Liver (tissue), 9 donors: ENCODE measurements around the gene CRP. TPM values are rescaled to one million over a fixed set of nuclear protein-coding genes. Genes with fewer than 3 reads are reported as not detected.

Source experiments
- DNase-seq: peaks from one replicate; pipeline ENCODE4 v3.0.0-alpha.2; 2017; ENCODE audit warnings: low spot score
- H3K27ac ChIP-seq, 2 donors: one replicate each; pipeline ENCODE4 v1.7.0; 2013; ENCODE audit warnings: inconsistent platforms in 2 of 2, low read length in 2 of 2, control low read depth in 1 of 2, low read depth in 1 of 2, mild to moderate bottlenecking in 1 of 2
- H3K27me3 ChIP-seq, 4 donors: one replicate each; pipeline versions ENCODE4 v1.6.1 to v1.7.0; 2013; ENCODE audit warnings: low read length in 3 of 4, inconsistent platforms in 1 of 4, mild to moderate bottlenecking in 1 of 4, moderate library complexity in 1 of 4; ENCODE audit not compliant: control insufficient read depth in 4 of 4, insufficient read depth in 4 of 4
- H3K36me3 ChIP-seq, 4 donors: one replicate each; pipeline versions ENCODE4 v1.6.1 to v1.7.0; 2013; ENCODE audit warnings: low read length in 3 of 4, mild to moderate bottlenecking in 3 of 4, low read depth in 1 of 4, moderate library complexity in 1 of 4; ENCODE audit not compliant: control insufficient read depth in 4 of 4, insufficient read depth in 3 of 4
- H3K4me1 ChIP-seq, 4 donors: one replicate each; pipeline versions ENCODE4 v1.6.1 to v1.7.0; 2013; ENCODE audit warnings: low read length in 3 of 4, mild to moderate bottlenecking in 3 of 4, moderate library complexity in 1 of 4; ENCODE audit not compliant: control insufficient read depth in 4 of 4, insufficient read depth in 4 of 4
- H3K4me3 ChIP-seq, 3 donors: one replicate each; pipeline versions ENCODE4 v1.6.1 to v1.7.0; 2013; ENCODE audit warnings: low read length in 3 of 3, control low read depth in 1 of 3, low read depth in 1 of 3, mild to moderate bottlenecking in 1 of 3
- H3K9ac ChIP-seq, 2 donors: one replicate each; pipeline ENCODE4 v1.7.0; 2013; ENCODE audit warnings: low read length in 2 of 2, mild to moderate bottlenecking in 2 of 2, moderate library complexity in 2 of 2, control low read depth in 1 of 2, low read depth in 1 of 2
- H3K9me3 ChIP-seq, 4 donors: one replicate each; pipeline versions ENCODE4 v1.6.1 to v1.7.0; 2013; ENCODE audit warnings: low read length in 3 of 4; ENCODE audit not compliant: control insufficient read depth in 4 of 4
- ATF3 ChIP-seq: IDR thresholded peaks from 2 replicates; pipeline ENCODE4 v1.6.1; 2016; ENCODE audit warnings: antibody characterized with exemption
- CTCF ChIP-seq: fragments of 150-350 bp; IDR thresholded peaks from 2 replicates; pipeline ENCODE4 v1.5.1; 2017; ENCODE audit warnings: improper control_type of control experiment, low read depth, low read length; ENCODE audit not compliant: missing input control
- EGR1 ChIP-seq, 2 donors: IDR thresholded peaks; 2 replicates each; pipeline ENCODE4 v1.6.1; 2016 to 2018; ENCODE audit warnings: antibody characterized with exemption in 2 of 2, low read depth in 2 of 2
- FOXA1 ChIP-seq: IDR thresholded peaks from 2 replicates; pipeline ENCODE4 v1.6.1; 2016; ENCODE audit warnings: antibody characterized with exemption
- FOXA2 ChIP-seq: IDR thresholded peaks from 2 replicates; pipeline ENCODE4 v1.6.1; 2016; ENCODE audit warnings: antibody characterized with exemption
- GABPA ChIP-seq, 2 donors: IDR thresholded peaks in 1 of 2; conservative IDR thresholded peaks in 1 of 2; 2 replicates each; pipeline ENCODE4 v1.6.1; 2016; ENCODE audit warnings: antibody characterized with exemption in 2 of 2, mild to moderate bottlenecking in 1 of 2, moderate library complexity in 1 of 2
- HNF4A ChIP-seq, 2 donors: conservative IDR thresholded peaks; 2 replicates each; pipeline ENCODE4 v1.6.1; 2016; ENCODE audit warnings: antibody characterized with exemption in 2 of 2, mild to moderate bottlenecking in 2 of 2
- MAX ChIP-seq: IDR thresholded peaks from 2 replicates; pipeline ENCODE4 v1.6.1; 2016; ENCODE audit warnings: antibody characterized with exemption
- NR2F2 ChIP-seq: IDR thresholded peaks from 2 replicates; pipeline ENCODE4 v1.6.1; 2016; ENCODE audit warnings: antibody characterized with exemption
- REST ChIP-seq: IDR thresholded peaks from 2 replicates; pipeline ENCODE4 v1.6.1; 2016; ENCODE audit warnings: antibody characterized with exemption, mild to moderate bottlenecking
- RXRA ChIP-seq, 2 donors: IDR thresholded peaks; 2 replicates each; pipeline ENCODE4 v1.6.1; 2017 to 2018; ENCODE audit warnings: antibody characterized with exemption in 2 of 2, mild to moderate bottlenecking in 1 of 2
- SP1 ChIP-seq: IDR thresholded peaks from 2 replicates; pipeline ENCODE4 v1.6.1; 2018; ENCODE audit warnings: antibody characterized with exemption, mild to moderate bottlenecking
- TAF1 ChIP-seq: conservative IDR thresholded peaks from 2 replicates; pipeline ENCODE4 v1.6.1; 2016; ENCODE audit warnings: antibody characterized with exemption, mild to moderate bottlenecking
- YY1 ChIP-seq: IDR thresholded peaks from 2 replicates; pipeline ENCODE4 v1.6.1; 2016; ENCODE audit warnings: antibody characterized with exemption, mild to moderate bottlenecking
- ZBTB33 ChIP-seq: IDR thresholded peaks from 2 replicates; pipeline ENCODE4 v1.6.1; 2016; ENCODE audit warnings: antibody characterized with exemption
- WGBS: extraction: QIAGEN DNeasy Blood & Tissue Kit; methylation state at CpG from one replicate; pipeline ENCODE4 v1.1.7; 2013; 5-methylcytosine and 5-hydroxymethylcytosine counted together
- polyA plus RNA-seq, 2 donors: library from polyadenylated mRNA; stranded (reverse) in 1 of 2; unstranded in 1 of 2; fragments of 200-250 nt in 1 of 2; fragments of >200 nt in 1 of 2; fragmentation: Nextera tagmentation in 1 of 2; extraction: Ambion mirVana in 1 of 2; gene quantifications; one replicate each; pipeline versions ENCODE4 v1.2.1 to v1.2.3, GENCODE V29; 2013 to 2015
- total RNA-seq, 2 donors: library from RNA; depleted of rRNA; stranded (reverse); fragments of >200 nt; gene quantifications; one replicate each; pipeline ENCODE4 v1.2.3, GENCODE V29; 2014
- donor health status: healthy.
- donor health status: healthy.
- donor health status: healthy.
- donor health status: healthy.
- donor health status: healthy.

Gene CRP
- total and polyA plus RNA-seq, 4 donors: 103 to 13,117 (median 4,465) TPM

GRCh38 chr1:159748370-159748769 lies 34.0 kb upstream of the CRP start (continued):
- TF ChIP-seq REST (no peak), FOXA2 (no peak), YY1 (no peak)

GRCh38 chr1:159746666-159747065 lies 32.3 kb upstream of the CRP start:
- H3K9ac ChIP-seq: no peak overlapping the region
- no peak overlapping the region for H3K4me3 ChIP-seq
- H3K27ac ChIP-seq: no peak overlapping the region
- H3K9me3 ChIP-seq: no peaks in the 10 kb centered on the region
- DNase-seq: no peak
- no peaks in the 10 kb centered on the region for H3K27me3 ChIP-seq
- peaks cover 2 to 7% (median 7%) of the 10 kb centered on the region in 4 donors for H3K4me1 ChIP-seq
- H3K36me3 ChIP-seq: no peaks in the 10 kb centered on the region
- TF ChIP-seq ZBTB33: no peak
- no peak for TF ChIP-seq FOXA1
- no peak for TF ChIP-seq SP1
- no peak for TF ChIP-seq RXRA (IDR thresholded peaks at IDR 0.05)
- no peak for TF ChIP-seq GABPA (IDR thresholded peaks at IDR 0.05 in 1 of 2, conservative IDR thresholded peaks at IDR 0.05 in 1 of 2)
- TF ChIP-seq TAF1: no peak
- TF ChIP-seq HNF4A (conservative IDR thresholded peaks at IDR 0.05): no peak
- no peak for TF ChIP-seq REST
- no peak for TF ChIP-seq MAX
- no peak for TF ChIP-seq NR2F2
- no peak for TF ChIP-seq CTCF
- no peak for TF ChIP-seq EGR1 (IDR thresholded peaks at IDR 0.05; ENCODE audit: low read depth in 2 of 2)
- TF ChIP-seq ATF3: no peak
- WGBS: 77% methylated on average over 3 of the region's 3 CpGs
